Gastrocnemius medialis (tissue), 4 donors: ENCODE data around the gene IRF6. TPM values are rescaled to one million over a fixed set of nuclear protein-coding genes. Genes with fewer than 3 reads are reported as not detected.

ENCODE experiments used
- ATAC-seq, 2 donors: fragments of 150-250 bp; one replicate each; pipeline ENCODE4 v1.9.1; 2016
- DNase-seq, 2 donors: peaks; one replicate each; pipeline ENCODE4 v3.0.0-alpha.2; 2019
- H3K27ac ChIP-seq, 4 donors: fragments of 200-600 bp; sonication (generic); 1 replicate in 1 of 4; 2 replicates in 3 of 4; pipeline ENCODE4 v1.5.1; 2016 to 2018; ENCODE audit warnings: mild to moderate bottlenecking in 2 of 4, moderate library complexity in 1 of 4
- H3K27me3 ChIP-seq, 3 donors: fragments of 200-600 bp; sonication (generic) in 2 of 3; 1 replicate in 1 of 3; 2 replicates in 2 of 3; pipeline versions ENCODE4 v1.5.1 to v1.6.0; 2016 to 2019; ENCODE audit warnings: mild to moderate bottlenecking in 1 of 3, moderate library complexity in 1 of 3
- H3K36me3 ChIP-seq, 2 donors: fragments of 200-600 bp; sonication (generic) in 1 of 2; one replicate each; pipeline ENCODE4 v1.5.1; 2017 to 2018
- H3K4me1 ChIP-seq, 2 donors: fragments of 200-600 bp; sonication (generic) in 1 of 2; one replicate each; pipeline ENCODE4 v1.5.1; 2016 to 2017; ENCODE audit warnings: mild to moderate bottlenecking in 2 of 2
- H3K4me3 ChIP-seq, 4 donors: fragments of 200-600 bp; sonication (generic) in 3 of 4; 1 replicate in 1 of 4; 2 replicates in 3 of 4; pipeline ENCODE4 v1.5.1; 2016 to 2019; ENCODE audit warnings: mild to moderate bottlenecking in 2 of 4
- H3K9me3 ChIP-seq, 3 donors: fragments of 200-600 bp; sonication (generic) in 2 of 3; 1 replicate in 1 of 3; 2 replicates in 2 of 3; pipeline ENCODE4 v1.5.1; 2016 to 2019
- CTCF ChIP-seq, 5 experiments: fragments of 450-650 bp in 3 of 5; fragments of 200-600 bp in 2 of 5; sonication (generic) in 2 of 5; IDR thresholded peaks in 4 of 5; conservative IDR thresholded peaks in 1 of 5; 1 replicate in 4 of 5; 2 replicates in 1 of 5; pipeline ENCODE4 v1.5.1; 2016 to 2019; ENCODE audit warnings: antibody characterized with exemption in 5 of 5, mild to moderate bottlenecking in 3 of 5, moderate library complexity in 3 of 5
- POLR2A ChIP-seq, 2 donors: fragments of 450-650 bp; IDR thresholded peaks; one replicate each; pipeline ENCODE4 v1.6.1; 2017; ENCODE audit warnings: antibody characterized with exemption in 2 of 2, mild to moderate bottlenecking in 2 of 2, moderate library complexity in 2 of 2
- in situ Hi-C, 4 donors: fragments of 200-750 bp; cut with MboI; loops; one replicate each; pipeline versions ENCODE4 v1.15.0 to v1.8.0; 2017; ENCODE audit warnings: low sequenced_read_pairs in 4 of 4
- intact Hi-C: fragments of 100-400 bp; cut with DNase I; formaldehyde crosslinking; loops from one replicate; pipeline ENCODE4 v1.15.1; 2023; ENCODE audit warnings: low total_unique reads
- total RNA-seq, 4 donors: library from RNA; depleted of rRNA; stranded (reverse); fragments of >200 nt; gene quantifications; one replicate each; pipeline versions ENCODE4 v1.1.0 to v1.2.3, GENCODE V29; 2016

Gene IRF6
- total RNA-seq, 4 donors from 2014 or later = 0.31 to 1.7 (median 0.49) TPM

DNA sequence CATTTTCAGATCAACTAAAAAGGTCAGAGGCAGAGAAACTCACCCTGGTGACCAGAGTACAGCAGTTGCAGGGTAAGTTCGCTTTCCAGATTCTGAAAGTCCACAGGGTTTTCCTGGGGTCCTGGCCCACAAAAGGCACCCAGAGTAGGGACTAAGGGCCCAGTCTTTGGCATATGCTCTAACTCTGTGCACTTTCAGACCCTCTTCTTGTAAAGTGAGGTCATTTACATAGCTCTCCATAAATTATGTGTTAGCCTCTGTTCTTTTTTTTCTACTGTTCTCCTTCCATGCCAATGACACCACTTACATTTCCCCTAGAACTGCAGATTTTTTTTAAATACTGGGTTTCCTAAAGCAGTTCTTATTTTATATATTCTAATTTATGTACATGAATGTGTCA, 27.8 kb downstream of the IRF6 start:
- Histone ChIP-seq H3K9me3 (no peaks in the 10 kb centered on the region), H3K4me3 (no peak overlapping the region), H3K36me3 (no peaks in the 10 kb centered on the region), H3K27ac (no peak overlapping the region), H3K4me1 (peaks cover 3 to 8% of the 10 kb centered on the region in 2 donors), H3K27me3 (no peaks in the 10 kb centered on the region)
- intact Hi-C loops (no loop called here), in situ Hi-C loops (no loop called here)
- no peak for TF ChIP-seq CTCF (IDR thresholded peaks at IDR 0.05 in 4 of 5, conservative IDR thresholded peaks at IDR 0.05 in 1 of 5)
- TF ChIP-seq POLR2A (IDR thresholded peaks at IDR 0.05) = no peak
- no peak for DNase-seq
- ATAC-seq = no peak

DNA sequence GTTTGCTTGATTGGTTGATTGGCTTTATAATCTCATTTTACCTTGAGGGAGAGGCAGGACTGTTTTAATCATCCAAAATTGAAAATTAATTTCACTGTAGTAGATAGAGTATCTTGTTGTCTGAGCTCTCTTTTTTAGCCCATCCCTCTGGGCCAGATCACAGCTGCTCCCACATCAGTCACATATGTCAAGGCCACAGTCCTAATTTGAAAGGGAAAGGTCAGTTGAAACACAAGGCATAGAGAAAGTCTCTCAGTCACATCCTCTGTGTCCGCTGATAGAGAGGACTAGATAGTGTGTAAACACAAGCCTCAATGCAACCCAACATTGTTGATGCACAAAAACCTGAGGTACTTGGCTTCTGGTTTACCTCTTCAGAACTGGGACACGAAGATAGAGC, 28.4 kb downstream of the IRF6 start:
- intact Hi-C loops = no loop called here
- no peaks in the 10 kb centered on the region for H3K27me3 ChIP-seq
- H3K27ac ChIP-seq = no peak overlapping the region
- peaks cover 0 to 4% of the 10 kb centered on the region in 2 donors for H3K4me1 ChIP-seq
- TF ChIP-seq CTCF (IDR thresholded peaks at IDR 0.05 in 4 of 5, conservative IDR thresholded peaks at IDR 0.05 in 1 of 5) (no peak), POLR2A (IDR thresholded peaks at IDR 0.05) (no peak)
- no peak overlapping the region for H3K4me3 ChIP-seq
- no peak for DNase-seq
- no peak for ATAC-seq
- H3K36me3 ChIP-seq = no peaks in the 10 kb centered on the region
- H3K9me3 ChIP-seq = no peaks in the 10 kb centered on the region
- in situ Hi-C loops = no loop called here

- H3K27ac ChIP-seq = no peak overlapping the region
- DNase-seq = no peak
- intact Hi-C loops = no loop called here
- no peaks in the 10 kb centered on the region for H3K4me1 ChIP-seq
- no peaks in the 10 kb centered on the region for H3K27me3 ChIP-seq
- no peaks in the 10 kb centered on the region for H3K36me3 ChIP-seq
- in situ Hi-C loops = no loop called here
- no peak overlapping the region for H3K4me3 ChIP-seq
- ATAC-seq = no peak
- no peaks in the 10 kb centered on the region for H3K9me3 ChIP-seq
- TF ChIP-seq CTCF (IDR thresholded peaks at IDR 0.05 in 4 of 5, conservative IDR thresholded peaks at IDR 0.05 in 1 of 5) (no peak), POLR2A (IDR thresholded peaks at IDR 0.05) (no peak)
Observed at GRCh38 chr1:209775678-209776077, 30.3 kb downstream of the IRF6 start.

GRCh38 chr1:209774592-209774991, 31.4 kb downstream of the IRF6 start:
- in situ Hi-C loops (no loop called here), intact Hi-C loops (no loop called here)
- Histone ChIP-seq H3K36me3 (no peaks in the 10 kb centered on the region), H3K27ac (no peak overlapping the region), H3K4me1 (peaks cover 0 to 4% of the 10 kb centered on the region in 2 donors), H3K27me3 (no peaks in the 10 kb centered on the region), H3K9me3 (no peaks in the 10 kb centered on the region), H3K4me3 (no peak overlapping the region)
- ATAC-seq = no peak
- TF ChIP-seq POLR2A (IDR thresholded peaks at IDR 0.05) (no peak), CTCF (IDR thresholded peaks at IDR 0.05 in 4 of 5, conservative IDR thresholded peaks at IDR 0.05 in 1 of 5) (no peak)
- DNase-seq = no peak

DNA sequence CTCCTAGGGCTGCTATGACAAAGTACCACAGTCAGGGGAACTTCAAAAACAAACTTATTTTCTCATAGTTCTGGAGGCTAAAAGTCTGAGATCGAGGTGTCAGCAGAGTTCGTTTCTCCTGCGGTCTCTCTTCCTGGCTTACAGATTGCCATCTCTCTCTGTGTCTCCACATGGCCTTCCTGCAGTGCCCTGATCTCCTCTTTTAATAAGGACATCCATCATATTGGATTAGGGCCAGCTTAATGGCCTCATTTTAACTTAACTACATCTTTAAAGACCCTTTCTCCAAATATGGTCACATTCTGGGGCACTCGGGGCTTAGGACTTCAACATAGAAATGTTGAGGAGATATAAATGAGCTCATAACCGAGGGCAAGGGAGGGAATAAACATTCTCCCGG, 33.8 kb downstream of the IRF6 start:
- Histone ChIP-seq H3K9me3 (no peaks in the 10 kb centered on the region), H3K4me3 (no peak overlapping the region), H3K4me1 (peaks cover 9 to 12% of the 10 kb centered on the region in 2 donors), H3K36me3 (no peaks in the 10 kb centered on the region), H3K27ac (no peak overlapping the region), H3K27me3 (no peaks in the 10 kb centered on the region)
- in situ Hi-C loops (no loop called here), intact Hi-C loops (no loop called here)
- no peak for DNase-seq
- TF ChIP-seq CTCF (IDR thresholded peaks at IDR 0.05 in 4 of 5, conservative IDR thresholded peaks at IDR 0.05 in 1 of 5) (no peak), POLR2A (IDR thresholded peaks at IDR 0.05) (no peak)
- no peak for ATAC-seq
